K562 (cell line): Measurements from ENCODE around the gene RNF20. TPM values are rescaled to one million over a fixed set of nuclear protein-coding genes. Genes with fewer than 3 reads are reported as not detected.

Experiments used
- ARID1B ChIP-seq: fragments of 450-650 bp; IDR thresholded peaks from 2 replicates; pipeline ENCODE4 v1.6.1; 2016; ENCODE audit warnings: antibody characterized with exemption, mild to moderate bottlenecking, inconsistent platforms
- CREM ChIP-seq: IDR thresholded peaks from 2 replicates; pipeline ENCODE4 v1.6.1; 2014; ENCODE audit warnings: antibody characterized with exemption, low read depth
- ETV6 ChIP-seq, 3 experiments: fragments of 150-350 bp in 1 of 3; sonication (generic) in 1 of 3; formaldehyde crosslinking in 1 of 3; IDR thresholded peaks; 2 replicates each; pipeline versions ENCODE4 v1.6.1 to v1.8.0; 2014 to 2022; ENCODE audit warnings: borderline replicate concordance in 2 of 3, low read depth in 2 of 3, antibody characterized with exemption in 1 of 3, low read length in 1 of 3, mild to moderate bottlenecking in 1 of 3, missing genetic modification reagents in 1 of 3
- JUN ChIP-seq, 2 experiments: sonication (generic) in 1 of 2; formaldehyde crosslinking in 1 of 2; IDR thresholded peaks; 2 replicates each; pipeline versions ENCODE4 v1.6.1 to v1.8.0; 2012 to 2022; ENCODE audit warnings: borderline replicate concordance in 2 of 2, mild to moderate bottlenecking in 2 of 2, improper control_type of control experiment in 1 of 2, low read depth in 1 of 2, low read length in 1 of 2, missing genetic modification reagents in 1 of 2
- MAZ ChIP-seq, 2 experiments: fragments of 450-650 bp in 1 of 2; sonication (generic) in 1 of 2; formaldehyde crosslinking; IDR thresholded peaks in 1 of 2; conservative IDR thresholded peaks in 1 of 2; 2 replicates each; pipeline versions ENCODE4 v1.4.0 to v1.5.0; 2020; ENCODE audit warnings: mild to moderate bottlenecking in 1 of 2, missing genetic modification reagents in 1 of 2
- MEIS2 ChIP-seq: fragments of 450-650 bp; IDR thresholded peaks from 2 replicates; pipeline ENCODE4 v1.6.1; 2014; ENCODE audit warnings: mild to moderate bottlenecking; ENCODE audit not compliant: partially characterized antibody
- RAD21 ChIP-seq, 2 experiments: fragments of 250-450 bp in 1 of 2; fragments of 450-650 bp in 1 of 2; sonication (Bioruptor Pico) in 1 of 2; formaldehyde crosslinking in 1 of 2; IDR thresholded peaks in 1 of 2; conservative IDR thresholded peaks in 1 of 2; 2 replicates each; pipeline versions ENCODE4 v1.4.0 to v1.8.0; 2020 to 2022; ENCODE audit warnings: mild to moderate bottlenecking in 2 of 2, moderate library complexity in 1 of 2
- SMC3 ChIP-seq: conservative IDR thresholded peaks from 2 replicates; pipeline ENCODE4 v1.6.1; 2011; ENCODE audit warnings: low read depth, low read length, improper control_type of control experiment; ENCODE audit not compliant: insufficient read depth
- polyA plus RNA-seq, 8 experiments: library from polyadenylated mRNA; depleted of rRNA in 4 of 8; stranded (reverse) in 5 of 8; unstranded in 3 of 8; fragments of >200 nt; fragmentation: Nextera tagmentation in 2 of 8; fragmentation: Illumina TruSeq in 1 of 8; extraction: Ambion mirVana in 2 of 8; extraction: Trizol in 1 of 8; gene quantifications; 2 replicates each; pipeline versions ENCODE4 v1.2.1 to v1.2.3, GENCODE V29; 2011 to 2014; ENCODE audit warnings: inconsistent platforms in 1 of 8, missing spikeins in 1 of 8
- total RNA-seq, 7 experiments: library from RNA; depleted of rRNA in 6 of 7; stranded (reverse); fragments of >200 nt in 6 of 7; fragmentation: Illumina TruSeq in 2 of 7; extraction: Trizol in 2 of 7; gene quantifications; 2 replicates each; pipeline versions ENCODE4 v1.2.1 to v1.2.3, GENCODE V29; 2011 to 2021; ENCODE audit warnings: low replicate concordance in 1 of 7
- TF ChIP-seq, protein P1 (sequence below): fragments of 450-650 bp; formaldehyde crosslinking; IDR thresholded peaks from 2 replicates; pipeline ENCODE4 v1.4.0; 2020; ENCODE audit warnings: mild to moderate bottlenecking, moderate library complexity
- TF ChIP-seq, protein P2 (sequence below): sonication (generic); formaldehyde crosslinking; IDR thresholded peaks from 2 replicates; pipeline ENCODE4 v1.8.0; 2022; ENCODE audit warnings: missing genetic modification reagents, mild to moderate bottlenecking, borderline replicate concordance
- TF ChIP-seq, protein P3 (sequence below), 2 experiments: IDR thresholded peaks in 1 of 2; conservative IDR thresholded peaks in 1 of 2; 2 replicates each; pipeline ENCODE4 v1.6.1; 2016; ENCODE audit warnings: low read depth in 2 of 2, mild to moderate bottlenecking in 1 of 2, missing compliant biosample characterization in 1 of 2, missing genetic modification characterization in 1 of 2, moderate library complexity in 1 of 2
- TF ChIP-seq, protein P4 (sequence below), 2 experiments: fragments of 250-450 bp in 1 of 2; fragments of 450-650 bp in 1 of 2; sonication (Bioruptor Pico) in 1 of 2; IDR thresholded peaks; 2 replicates each; pipeline versions ENCODE4 v1.6.1 to v1.8.0; 2016 to 2021; ENCODE audit warnings: mild to moderate bottlenecking in 2 of 2, moderate library complexity in 2 of 2, missing compliant biosample characterization in 1 of 2, missing genetic modification characterization in 1 of 2
- TF ChIP-seq, protein P5 (sequence below), 3 experiments: IDR thresholded peaks in 2 of 3; conservative IDR thresholded peaks in 1 of 3; 2 replicates each; pipeline ENCODE4 v1.5.1; 2011 to 2012; ENCODE audit warnings: low read length in 3 of 3, mild to moderate bottlenecking in 3 of 3, control low read depth in 2 of 3, improper control_type of control experiment in 1 of 3, inconsistent platforms in 1 of 3, low read depth in 1 of 3, mixed read lengths in 1 of 3, moderate library complexity in 1 of 3; ENCODE audit not compliant: insufficient read depth in 2 of 3

RNF20 gene
- total and polyA plus RNA-seq, 9 of the 15 experiments (the other 6 are each of a cell fraction or from before 2014, with no cell fraction given): 5.5 to 25.0 (median 22.1) TPM

DNA sequence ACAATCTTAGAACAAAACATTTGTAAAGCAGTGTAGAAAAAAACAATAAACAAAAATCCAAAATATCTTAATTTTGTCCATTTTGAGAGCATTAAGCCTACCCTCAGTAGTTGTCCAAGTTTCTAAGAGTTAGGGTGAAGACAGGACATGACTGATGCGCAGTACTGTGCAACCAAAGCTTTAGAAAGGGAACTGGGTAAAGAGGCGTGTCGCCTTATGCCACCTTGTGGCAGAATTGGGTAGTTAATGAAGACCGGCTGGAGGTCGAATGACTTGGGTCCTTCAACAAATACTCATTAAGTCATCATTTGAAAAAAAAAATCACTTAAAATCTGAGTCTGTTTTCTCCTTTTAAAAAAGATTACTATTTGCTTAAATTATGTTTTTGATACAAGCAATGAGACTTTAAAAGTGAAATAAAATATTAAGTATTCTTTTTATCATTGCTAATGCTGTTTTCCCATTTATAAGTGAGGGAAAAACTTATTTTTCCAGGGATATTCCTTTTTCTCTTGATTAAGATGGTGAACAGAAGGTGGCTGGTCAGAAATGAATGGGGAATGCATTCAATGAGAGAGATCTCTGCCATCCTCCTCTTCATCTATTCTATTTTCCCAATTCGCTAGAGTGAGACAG is 3.5 kb upstream of the RNF20 start (continued):
- TF ChIP-seq, protein P1, sequence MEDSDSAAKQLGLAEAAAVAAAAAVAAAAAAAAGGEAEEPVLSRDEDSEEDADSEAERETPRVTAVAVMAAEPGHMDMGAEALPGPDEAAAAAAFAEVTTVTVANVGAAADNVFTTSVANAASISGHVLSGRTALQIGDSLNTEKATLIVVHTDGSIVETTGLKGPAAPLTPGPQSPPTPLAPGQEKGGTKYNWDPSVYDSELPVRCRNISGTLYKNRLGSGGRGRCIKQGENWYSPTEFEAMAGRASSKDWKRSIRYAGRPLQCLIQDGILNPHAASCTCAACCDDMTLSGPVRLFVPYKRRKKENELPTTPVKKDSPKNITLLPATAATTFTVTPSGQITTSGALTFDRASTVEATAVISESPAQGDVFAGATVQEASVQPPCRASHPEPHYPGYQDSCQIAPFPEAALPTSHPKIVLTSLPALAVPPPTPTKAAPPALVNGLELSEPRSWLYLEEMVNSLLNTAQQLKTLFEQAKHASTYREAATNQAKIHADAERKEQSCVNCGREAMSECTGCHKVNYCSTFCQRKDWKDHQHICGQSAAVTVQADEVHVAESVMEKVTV (CRISPR knock-in tag): peak; percentile 69
- TF ChIP-seq ARID1B: no peak
- TF ChIP-seq, protein P2, sequence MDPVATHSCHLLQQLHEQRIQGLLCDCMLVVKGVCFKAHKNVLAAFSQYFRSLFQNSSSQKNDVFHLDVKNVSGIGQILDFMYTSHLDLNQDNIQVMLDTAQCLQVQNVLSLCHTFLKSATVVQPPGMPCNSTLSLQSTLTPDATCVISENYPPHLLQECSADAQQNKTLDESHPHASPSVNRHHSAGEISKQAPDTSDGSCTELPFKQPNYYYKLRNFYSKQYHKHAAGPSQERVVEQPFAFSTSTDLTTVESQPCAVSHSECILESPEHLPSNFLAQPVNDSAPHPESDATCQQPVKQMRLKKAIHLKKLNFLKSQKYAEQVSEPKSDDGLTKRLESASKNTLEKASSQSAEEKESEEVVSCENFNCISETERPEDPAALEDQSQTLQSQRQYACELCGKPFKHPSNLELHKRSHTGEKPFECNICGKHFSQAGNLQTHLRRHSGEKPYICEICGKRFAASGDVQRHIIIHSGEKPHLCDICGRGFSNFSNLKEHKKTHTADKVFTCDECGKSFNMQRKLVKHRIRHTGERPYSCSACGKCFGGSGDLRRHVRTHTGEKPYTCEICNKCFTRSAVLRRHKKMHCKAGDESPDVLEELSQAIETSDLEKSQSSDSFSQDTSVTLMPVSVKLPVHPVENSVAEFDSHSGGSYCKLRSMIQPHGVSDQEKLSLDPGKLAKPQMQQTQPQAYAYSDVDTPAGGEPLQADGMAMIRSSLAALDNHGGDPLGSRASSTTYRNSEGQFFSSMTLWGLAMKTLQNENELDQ (CRISPR knock-in tag): no peak
- TF ChIP-seq, protein P3, sequence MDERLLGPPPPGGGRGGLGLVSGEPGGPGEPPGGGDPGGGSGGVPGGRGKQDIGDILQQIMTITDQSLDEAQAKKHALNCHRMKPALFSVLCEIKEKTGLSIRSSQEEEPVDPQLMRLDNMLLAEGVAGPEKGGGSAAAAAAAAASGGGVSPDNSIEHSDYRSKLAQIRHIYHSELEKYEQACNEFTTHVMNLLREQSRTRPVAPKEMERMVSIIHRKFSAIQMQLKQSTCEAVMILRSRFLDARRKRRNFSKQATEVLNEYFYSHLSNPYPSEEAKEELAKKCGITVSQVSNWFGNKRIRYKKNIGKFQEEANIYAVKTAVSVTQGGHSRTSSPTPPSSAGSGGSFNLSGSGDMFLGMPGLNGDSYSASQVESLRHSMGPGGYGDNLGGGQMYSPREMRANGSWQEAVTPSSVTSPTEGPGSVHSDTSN (CRISPR knock-in tag; IDR thresholded peaks at IDR 0.05; ENCODE audit: low read depth): no peak
- TF ChIP-seq, protein P3 (tag; conservative IDR thresholded peaks at IDR 0.05; ENCODE audit: low read depth): peak; percentile 81
- peak; percentile 67 for TF ChIP-seq MEIS2
- TF ChIP-seq JUN (IDR thresholded peaks at IDR 0.05; ENCODE audit: borderline replicate concordance, low read depth, low read length): no peak
- TF ChIP-seq JUN (CRISPR knock-in tag; IDR thresholded peaks at IDR 0.05; ENCODE audit: borderline replicate concordance): no peak
- 0 out of 4 replicates have a peak, but pooled peaks of 1 of the 2 experiments have one; percentile 26 for TF ChIP-seq MAZ (CRISPR knock-in tag; conservative IDR thresholded peaks at IDR 0.05 in 1 of 2, IDR thresholded peaks at IDR 0.05 in 1 of 2)
- no peak for TF ChIP-seq ETV6 (IDR thresholded peaks at IDR 0.05; ENCODE audit: borderline replicate concordance in 1 of 2, low read depth in 2 of 2, low read length in 1 of 2)
- no peak for TF ChIP-seq ETV6 (CRISPR knock-in tag; IDR thresholded peaks at IDR 0.05; ENCODE audit: borderline replicate concordance)
- 0 out of 2 replicates have a peak, but pooled peaks have one; percentile 23 for TF ChIP-seq CREM
- peak; percentile 84 for TF ChIP-seq SMC3
- TF ChIP-seq, protein P4, sequence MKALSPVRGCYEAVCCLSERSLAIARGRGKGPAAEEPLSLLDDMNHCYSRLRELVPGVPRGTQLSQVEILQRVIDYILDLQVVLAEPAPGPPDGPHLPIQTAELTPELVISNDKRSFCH (CRISPR knock-in tag; IDR thresholded peaks at IDR 0.05): no peak
- TF ChIP-seq, protein P4 (tag; IDR thresholded peaks at IDR 0.05): no peak
- TF ChIP-seq RAD21 (CRISPR knock-in tag; conservative IDR thresholded peaks at IDR 0.05 in 1 of 2, IDR thresholded peaks at IDR 0.05 in 1 of 2): peak; percentile 86 to 87
- TF ChIP-seq, protein P5, sequence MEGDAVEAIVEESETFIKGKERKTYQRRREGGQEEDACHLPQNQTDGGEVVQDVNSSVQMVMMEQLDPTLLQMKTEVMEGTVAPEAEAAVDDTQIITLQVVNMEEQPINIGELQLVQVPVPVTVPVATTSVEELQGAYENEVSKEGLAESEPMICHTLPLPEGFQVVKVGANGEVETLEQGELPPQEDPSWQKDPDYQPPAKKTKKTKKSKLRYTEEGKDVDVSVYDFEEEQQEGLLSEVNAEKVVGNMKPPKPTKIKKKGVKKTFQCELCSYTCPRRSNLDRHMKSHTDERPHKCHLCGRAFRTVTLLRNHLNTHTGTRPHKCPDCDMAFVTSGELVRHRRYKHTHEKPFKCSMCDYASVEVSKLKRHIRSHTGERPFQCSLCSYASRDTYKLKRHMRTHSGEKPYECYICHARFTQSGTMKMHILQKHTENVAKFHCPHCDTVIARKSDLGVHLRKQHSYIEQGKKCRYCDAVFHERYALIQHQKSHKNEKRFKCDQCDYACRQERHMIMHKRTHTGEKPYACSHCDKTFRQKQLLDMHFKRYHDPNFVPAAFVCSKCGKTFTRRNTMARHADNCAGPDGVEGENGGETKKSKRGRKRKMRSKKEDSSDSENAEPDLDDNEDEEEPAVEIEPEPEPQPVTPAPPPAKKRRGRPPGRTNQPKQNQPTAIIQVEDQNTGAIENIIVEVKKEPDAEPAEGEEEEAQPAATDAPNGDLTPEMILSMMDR (IDR thresholded peaks at IDR 0.05 in 2 of 3, conservative IDR thresholded peaks at IDR 0.05 in 1 of 3; ENCODE audit: insufficient read depth in 2 of 3, low read depth in 1 of 3, low read length in 3 of 3): peak; percentile 74 to 84 (median 82)
